ENCODE results near the gene HECW1.
A peak's percentile ranks its signal among the peaks of the same experiment; 100 is the strongest.

Gene HECW1

DNA sequence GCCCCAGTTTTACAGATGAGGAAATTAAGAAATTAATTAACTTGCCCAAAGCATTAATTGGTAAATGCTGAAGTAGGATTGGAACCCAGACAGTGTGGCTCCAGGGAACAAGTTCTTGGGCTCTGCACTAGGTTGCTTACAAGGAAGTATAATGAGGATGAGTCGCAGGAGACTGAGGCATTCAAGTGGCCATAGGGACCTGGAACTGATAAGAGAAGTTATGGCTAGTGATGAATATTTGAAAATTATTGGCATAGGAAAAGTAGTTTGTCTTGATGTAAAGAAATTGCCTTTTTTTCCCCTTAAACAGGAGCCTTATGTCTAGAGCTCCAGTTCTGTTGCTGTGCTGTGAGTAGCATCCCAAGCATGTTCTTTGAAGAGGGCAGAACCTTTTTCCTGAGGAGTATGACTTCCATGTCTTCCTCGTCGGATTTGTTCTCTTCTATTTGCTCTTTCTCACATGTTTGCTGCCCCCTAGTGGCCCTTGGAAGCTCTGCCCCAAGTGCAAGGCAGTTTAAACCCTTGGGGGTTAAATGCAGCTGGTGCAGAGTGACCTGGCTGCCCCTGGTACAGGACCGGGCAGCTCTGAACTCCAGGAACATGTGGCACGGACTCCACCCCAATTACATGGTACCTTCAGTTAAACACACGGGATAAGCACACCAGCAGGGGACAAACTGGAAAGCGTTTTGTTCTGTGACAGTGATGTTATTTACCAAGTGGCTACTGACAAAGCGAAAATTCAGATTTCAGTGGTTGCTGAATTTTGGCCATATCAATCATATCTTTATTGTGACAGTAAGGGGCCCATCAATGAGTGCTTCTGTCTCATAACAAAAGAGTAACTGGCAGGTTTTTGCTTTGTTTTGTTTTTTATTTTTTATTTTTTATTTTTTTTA is 148.8 kb downstream of the HECW1 start:
- Histone ChIP-seq H3K4me3 (ENCODE audit: low read depth, low read length) (no peak overlapping the region), H3K9me3 (ENCODE audit: control insufficient read depth, insufficient read depth, low read depth, low read length) (no peaks in the 10 kb centered on the region), H3K4me1 (ENCODE audit: control insufficient read depth, insufficient read depth, low read length) (no peaks in the 10 kb centered on the region), H3K9ac (ENCODE audit: low read length) (no peak overlapping the region), H3K36me3 (ENCODE audit: control insufficient read depth, insufficient read depth, low read length) (no peaks in the 10 kb centered on the region), H3K27me3 (ENCODE audit: control insufficient read depth, insufficient read depth, low read length) (no peaks in the 10 kb centered on the region), H3K27ac (ENCODE audit: low read depth, low read length) (no peak overlapping the region)

DNA sequence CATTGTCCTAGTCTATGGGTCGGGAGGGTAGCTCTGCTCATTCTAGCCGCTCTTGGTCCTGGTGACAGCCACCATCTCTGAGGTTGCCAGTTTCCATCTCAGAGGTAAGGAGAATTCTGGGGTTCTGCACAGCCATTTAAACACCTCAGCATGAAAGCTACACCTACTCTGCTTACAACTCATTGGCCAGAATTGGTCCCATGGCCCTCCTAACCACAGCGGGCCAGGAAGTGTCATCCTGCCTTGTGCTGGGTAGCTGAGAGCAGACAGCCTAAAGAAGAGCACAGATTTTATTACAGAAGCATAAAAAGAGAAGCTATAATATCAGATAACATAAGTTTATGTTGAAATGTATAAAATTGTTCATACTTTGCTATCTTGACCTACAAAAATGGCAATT is 152.7 kb downstream of the HECW1 start:
- Histone ChIP-seq H3K27me3 (ENCODE audit: control insufficient read depth, insufficient read depth, low read length) (no peaks in the 10 kb centered on the region), H3K4me3 (ENCODE audit: low read depth, low read length) (no peak overlapping the region), H3K27ac (ENCODE audit: low read depth, low read length) (no peak overlapping the region), H3K9me3 (ENCODE audit: control insufficient read depth, insufficient read depth, low read depth, low read length) (no peaks in the 10 kb centered on the region), H3K36me3 (ENCODE audit: control insufficient read depth, insufficient read depth, low read length) (no peaks in the 10 kb centered on the region), H3K4me1 (ENCODE audit: control insufficient read depth, insufficient read depth, low read length) (no peaks in the 10 kb centered on the region), H3K9ac (ENCODE audit: low read length) (no peak overlapping the region)

- no peaks in the 10 kb centered on the region for H3K36me3 ChIP-seq (ENCODE audit: control insufficient read depth, insufficient read depth, low read length)
- no peaks in the 10 kb centered on the region for H3K4me1 ChIP-seq (ENCODE audit: control insufficient read depth, insufficient read depth, low read length)
- no peak overlapping the region for H3K4me3 ChIP-seq (ENCODE audit: low read depth, low read length)
- no peak overlapping the region for H3K9ac ChIP-seq (ENCODE audit: low read length)
- peaks cover 13% of the 10 kb centered on the region for H3K9me3 ChIP-seq (ENCODE audit: control insufficient read depth, insufficient read depth, low read depth, low read length)
- H3K27me3 ChIP-seq (ENCODE audit: control insufficient read depth, insufficient read depth, low read length): no peaks in the 10 kb centered on the region
- H3K27ac ChIP-seq (ENCODE audit: low read depth, low read length): no peak overlapping the region
Measured at GRCh38 chr7:43273939-43274719, 161.7 kb downstream of the HECW1 start.

DNA sequence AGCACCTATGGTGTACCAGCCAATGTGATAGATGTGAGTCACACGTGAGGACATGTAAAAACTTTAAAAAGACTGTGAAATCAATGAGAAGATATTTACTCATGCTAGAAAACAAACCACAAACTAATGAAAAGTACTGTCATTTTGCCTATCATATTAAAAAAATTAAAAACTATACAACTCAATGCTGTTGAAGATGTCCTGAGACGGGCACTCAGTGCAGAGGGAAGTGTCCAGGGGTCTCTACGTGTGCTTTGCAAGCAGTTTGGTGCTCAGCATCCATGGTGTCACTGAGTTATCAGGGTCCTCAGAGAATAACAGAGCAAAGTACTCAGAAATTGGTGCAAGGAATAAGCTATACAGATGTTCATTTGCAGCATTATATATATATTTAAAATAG is 162.3 kb downstream of the HECW1 start:
- peaks cover 13% of the 10 kb centered on the region for H3K9me3 ChIP-seq (ENCODE audit: control insufficient read depth, insufficient read depth, low read depth, low read length)
- H3K27me3 ChIP-seq (ENCODE audit: control insufficient read depth, insufficient read depth, low read length): no peaks in the 10 kb centered on the region
- H3K4me3 ChIP-seq (ENCODE audit: low read depth, low read length): no peak overlapping the region
- no peak overlapping the region for H3K9ac ChIP-seq (ENCODE audit: low read length)
- no peaks in the 10 kb centered on the region for H3K36me3 ChIP-seq (ENCODE audit: control insufficient read depth, insufficient read depth, low read length)
- no peaks in the 10 kb centered on the region for H3K4me1 ChIP-seq (ENCODE audit: control insufficient read depth, insufficient read depth, low read length)
- no peak overlapping the region for H3K27ac ChIP-seq (ENCODE audit: low read depth, low read length)

DNA sequence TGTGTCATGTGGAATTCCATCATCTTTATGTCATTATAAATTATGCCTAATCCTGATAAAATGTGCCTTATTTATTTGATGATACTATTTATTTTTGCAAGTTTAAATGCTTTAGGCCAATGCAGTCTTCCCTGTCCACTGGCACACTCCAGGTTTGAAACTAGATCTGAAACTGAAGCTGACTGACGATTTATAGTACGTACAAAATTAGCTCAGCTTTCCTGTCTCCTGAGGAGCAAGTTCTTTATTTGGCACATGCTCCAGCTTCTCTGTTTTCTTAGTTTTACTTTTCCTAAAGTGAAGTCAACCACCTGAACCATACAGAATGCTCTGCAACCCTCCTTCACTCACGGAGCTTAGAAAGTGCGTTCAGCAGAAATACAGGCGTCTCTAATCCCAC is 164.1 kb downstream of the HECW1 start:
- peaks cover 3% of the 10 kb centered on the region; the same call in 1 of the 2 replicates for H3K4me1 ChIP-seq (ENCODE audit: control insufficient read depth, insufficient read depth, low read length)
- peaks cover 7% of the 10 kb centered on the region; the same call in 1 of the 2 replicates for H3K9me3 ChIP-seq (ENCODE audit: control insufficient read depth, insufficient read depth, low read depth, low read length)
- no peak overlapping the region for H3K4me3 ChIP-seq (ENCODE audit: low read depth, low read length)
- H3K9ac ChIP-seq (ENCODE audit: low read length): no peak overlapping the region
- H3K27me3 ChIP-seq (ENCODE audit: control insufficient read depth, insufficient read depth, low read length): no peaks in the 10 kb centered on the region
- no peak overlapping the region for H3K27ac ChIP-seq (ENCODE audit: low read depth, low read length)
- no peaks in the 10 kb centered on the region for H3K36me3 ChIP-seq (ENCODE audit: control insufficient read depth, insufficient read depth, low read length)

GRCh38 chr7:43278088-43278644 is 165.7 kb downstream of the HECW1 start:
- H3K9ac ChIP-seq (ENCODE audit: low read length): no peak overlapping the region
- no peak overlapping the region for H3K27ac ChIP-seq (ENCODE audit: low read depth, low read length)
- peaks cover 3% of the 10 kb centered on the region; the same call in 1 of the 2 replicates for H3K4me1 ChIP-seq (ENCODE audit: control insufficient read depth, insufficient read depth, low read length)
- no peak overlapping the region for H3K4me3 ChIP-seq (ENCODE audit: low read depth, low read length)
- H3K36me3 ChIP-seq (ENCODE audit: control insufficient read depth, insufficient read depth, low read length): no peaks in the 10 kb centered on the region
- no peaks in the 10 kb centered on the region for H3K9me3 ChIP-seq (ENCODE audit: control insufficient read depth, insufficient read depth, low read depth, low read length)
- H3K27me3 ChIP-seq (ENCODE audit: control insufficient read depth, insufficient read depth, low read length): no peaks in the 10 kb centered on the region

GRCh38 chr7:43281268-43281667 is 168.8 kb downstream of the HECW1 start:
- peaks cover 5% of the 10 kb centered on the region; the same call in 1 of the 2 replicates for H3K9me3 ChIP-seq (ENCODE audit: control insufficient read depth, insufficient read depth, low read depth, low read length)
- no peak overlapping the region for H3K4me3 ChIP-seq (ENCODE audit: low read depth, low read length)
- H3K36me3 ChIP-seq (ENCODE audit: control insufficient read depth, insufficient read depth, low read length): no peaks in the 10 kb centered on the region
- H3K9ac ChIP-seq (ENCODE audit: low read length): no peak overlapping the region
- H3K4me1 ChIP-seq (ENCODE audit: control insufficient read depth, insufficient read depth, low read length): peaks cover 3% of the 10 kb centered on the region; the same call in 1 of the 2 replicates
- H3K27me3 ChIP-seq (ENCODE audit: control insufficient read depth, insufficient read depth, low read length): no peaks in the 10 kb centered on the region
- H3K27ac ChIP-seq (ENCODE audit: low read depth, low read length): no peak overlapping the region

GRCh38 chr7:43283706-43284105 is 171.3 kb downstream of the HECW1 start:
- Histone ChIP-seq H3K4me1 (ENCODE audit: control insufficient read depth, insufficient read depth, low read length) (peaks cover 3% of the 10 kb centered on the region; the same call in 1 of the 2 replicates), H3K27me3 (ENCODE audit: control insufficient read depth, insufficient read depth, low read length) (no peaks in the 10 kb centered on the region), H3K4me3 (ENCODE audit: low read depth, low read length) (no peak overlapping the region), H3K36me3 (ENCODE audit: control insufficient read depth, insufficient read depth, low read length) (no peaks in the 10 kb centered on the region), H3K9ac (ENCODE audit: low read length) (no peak overlapping the region), H3K9me3 (ENCODE audit: control insufficient read depth, insufficient read depth, low read depth, low read length) (peaks cover 10% of the 10 kb centered on the region), H3K27ac (ENCODE audit: low read depth, low read length) (no peak overlapping the region)

GRCh38 chr7:43289826-43290225 is 177.4 kb downstream of the HECW1 start:
- Histone ChIP-seq H3K27me3 (ENCODE audit: control insufficient read depth, insufficient read depth, low read length) (no peaks in the 10 kb centered on the region), H3K4me3 (ENCODE audit: low read depth, low read length) (no peak overlapping the region), H3K27ac (ENCODE audit: low read depth, low read length) (peak overlapping the region; percentile 60; the same call in 1 of the 2 replicates), H3K9me3 (ENCODE audit: control insufficient read depth, insufficient read depth, low read depth, low read length) (peaks cover 35% of the 10 kb centered on the region), H3K4me1 (ENCODE audit: control insufficient read depth, insufficient read depth, low read length) (peaks cover 18% of the 10 kb centered on the region), H3K36me3 (ENCODE audit: control insufficient read depth, insufficient read depth, low read length) (no peaks in the 10 kb centered on the region), H3K9ac (ENCODE audit: low read length) (no peak overlapping the region)

- peaks cover 33% of the 10 kb centered on the region for H3K9me3 ChIP-seq (ENCODE audit: control insufficient read depth, insufficient read depth, low read depth, low read length)
- H3K9ac ChIP-seq (ENCODE audit: low read length): no peak overlapping the region
- H3K27me3 ChIP-seq (ENCODE audit: control insufficient read depth, insufficient read depth, low read length): no peaks in the 10 kb centered on the region
- H3K27ac ChIP-seq (ENCODE audit: low read depth, low read length): peak overlapping the region; percentile 85; the same call in 1 of the 2 replicates
- no peaks in the 10 kb centered on the region for H3K36me3 ChIP-seq (ENCODE audit: control insufficient read depth, insufficient read depth, low read length)
- H3K4me3 ChIP-seq (ENCODE audit: low read depth, low read length): peak overlapping the region; percentile 3; the same call in 1 of the 2 replicates
- H3K4me1 ChIP-seq (ENCODE audit: control insufficient read depth, insufficient read depth, low read length): peaks cover 27% of the 10 kb centered on the region
Measured at GRCh38 chr7:43290978-43291377, 178.5 kb downstream of the HECW1 start.

All from HUES6 (cell line).